ENCODE data around the gene RNU1-2.

The RNU1-2 gene

DNA sequence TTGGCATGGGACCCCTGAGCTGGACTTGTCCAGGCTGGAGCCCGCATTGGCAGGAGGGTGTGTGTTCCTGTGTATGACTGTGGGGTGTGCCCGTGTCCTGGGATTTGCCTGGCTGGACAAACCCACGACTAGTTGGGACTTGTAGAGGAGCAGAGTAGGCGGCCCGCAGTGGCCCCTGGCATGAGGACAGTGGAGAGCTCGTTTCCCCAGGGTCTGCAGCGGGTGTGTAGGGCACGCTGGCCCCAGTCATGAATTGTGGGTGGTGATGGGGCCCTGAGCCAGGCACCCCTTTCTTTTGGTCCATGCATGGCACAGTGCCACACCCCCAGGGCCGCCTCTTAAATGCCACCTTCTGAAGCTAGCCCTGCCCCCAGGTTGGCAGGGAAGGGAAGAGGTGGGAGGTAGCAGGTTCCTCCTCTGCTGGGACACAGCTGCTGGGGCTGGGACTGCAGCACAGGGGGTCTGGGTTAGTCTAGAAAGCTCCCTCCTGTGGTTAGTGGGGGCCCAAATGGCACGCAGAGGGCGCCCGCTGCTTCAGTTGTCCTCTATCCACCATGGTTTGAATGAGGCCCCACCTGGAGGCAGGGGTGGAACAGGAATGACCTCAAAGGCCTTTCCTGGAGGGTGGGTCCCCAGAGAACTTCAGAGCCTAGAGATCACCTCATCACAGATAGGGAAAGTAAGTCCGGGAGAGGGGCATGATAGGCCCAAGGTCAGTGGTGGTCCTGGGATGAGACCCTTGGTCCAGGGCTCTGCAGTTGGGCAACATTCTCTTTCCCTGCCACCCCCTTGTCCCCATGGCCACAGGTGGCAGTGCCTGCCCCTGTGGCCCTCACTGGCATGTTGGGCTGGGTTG is 30.1 kb downstream of the RNU1-2 start:
- Histone ChIP-seq H3K9me2 (replicated peaks; ENCODE audit: insufficient read depth, low read length) (no peaks in the 10 kb centered on the region), H3K9ac (ENCODE audit: low read length) (no peak overlapping the region), H3K27me3 (replicated peaks; ENCODE audit: insufficient read depth, low read length) (no peaks in the 10 kb centered on the region), H3K36me3 (replicated peaks; ENCODE audit: insufficient read depth, low read length) (no peaks in the 10 kb centered on the region), H3K9me3 (replicated peaks; ENCODE audit: insufficient read depth, low read length) (no peaks in the 10 kb centered on the region), H3K27ac (ENCODE audit: low read length) (no peak overlapping the region), H2AFZ (ENCODE audit: low read length) (no peak overlapping the region), H3K4me1 (ENCODE audit: low read length) (peaks cover 5% of the 10 kb centered on the region; the same call in 1 of the 2 replicates), H3F3A (ENCODE audit: insufficient read depth, low read length) (no peaks in the 10 kb centered on the region), H3K4me2 (ENCODE audit: low read depth, low read length) (no peak overlapping the region), H3K79me2 (ENCODE audit: low read length) (no peaks in the 10 kb centered on the region), H3K4me3 (ENCODE audit: low read length) (no peak overlapping the region), H4K20me1 (ENCODE audit: insufficient read depth, low read length) (no peaks in the 10 kb centered on the region)
- TF ChIP-seq EZH2phosphoT487 (IDR thresholded peaks at IDR 0.05; ENCODE audit: low read length) (no peak), CTCF (IDR thresholded peaks at IDR 0.05; ENCODE audit: low read length) (no peak), EZH2 (optimal IDR thresholded peaks at IDR 0.05; ENCODE audit: low read depth, low read length) (no peak)
- no peak for DNase-seq

GRCh38 chr1:16926491-16927073 is 30.8 kb downstream of the RNU1-2 start:
- H3K4me2 ChIP-seq (ENCODE audit: low read depth, low read length) = no peak overlapping the region
- no peak for DNase-seq
- H3K27me3 ChIP-seq (replicated peaks; ENCODE audit: insufficient read depth, low read length) = no peaks in the 10 kb centered on the region
- H2AFZ ChIP-seq (ENCODE audit: low read length) = no peak overlapping the region
- no peaks in the 10 kb centered on the region for H3F3A ChIP-seq (ENCODE audit: insufficient read depth, low read length)
- no peaks in the 10 kb centered on the region for H4K20me1 ChIP-seq (ENCODE audit: insufficient read depth, low read length)
- H3K4me1 ChIP-seq (ENCODE audit: low read length) = peaks cover 5% of the 10 kb centered on the region; the same call in 1 of the 2 replicates
- TF ChIP-seq EZH2 (optimal IDR thresholded peaks at IDR 0.05; ENCODE audit: low read depth, low read length) (no peak), CTCF (IDR thresholded peaks at IDR 0.05; ENCODE audit: low read length) (no peak), EZH2phosphoT487 (IDR thresholded peaks at IDR 0.05; ENCODE audit: low read length) (no peak)
- no peaks in the 10 kb centered on the region for H3K36me3 ChIP-seq (replicated peaks; ENCODE audit: insufficient read depth, low read length)
- no peak overlapping the region for H3K9ac ChIP-seq (ENCODE audit: low read length)
- H3K9me2 ChIP-seq (replicated peaks; ENCODE audit: insufficient read depth, low read length) = no peaks in the 10 kb centered on the region
- H3K79me2 ChIP-seq (ENCODE audit: low read length) = no peaks in the 10 kb centered on the region
- no peak overlapping the region for H3K4me3 ChIP-seq (ENCODE audit: low read length)
- no peak overlapping the region for H3K27ac ChIP-seq (ENCODE audit: low read length)
- no peaks in the 10 kb centered on the region for H3K9me3 ChIP-seq (replicated peaks; ENCODE audit: insufficient read depth, low read length)

- Histone ChIP-seq H3F3A (ENCODE audit: insufficient read depth, low read length) (no peaks in the 10 kb centered on the region), H3K27me3 (replicated peaks; ENCODE audit: insufficient read depth, low read length) (no peaks in the 10 kb centered on the region), H3K27ac (ENCODE audit: low read length) (no peak overlapping the region), H3K4me1 (ENCODE audit: low read length) (peaks cover 5% of the 10 kb centered on the region; the same call in 1 of the 2 replicates), H3K4me2 (ENCODE audit: low read depth, low read length) (no peak overlapping the region), H2AFZ (ENCODE audit: low read length) (no peak overlapping the region), H3K9me3 (replicated peaks; ENCODE audit: insufficient read depth, low read length) (no peaks in the 10 kb centered on the region), H3K4me3 (ENCODE audit: low read length) (no peak overlapping the region), H4K20me1 (ENCODE audit: insufficient read depth, low read length) (no peaks in the 10 kb centered on the region), H3K9me2 (replicated peaks; ENCODE audit: insufficient read depth, low read length) (no peaks in the 10 kb centered on the region), H3K36me3 (replicated peaks; ENCODE audit: insufficient read depth, low read length) (no peaks in the 10 kb centered on the region), H3K79me2 (ENCODE audit: low read length) (no peaks in the 10 kb centered on the region), H3K9ac (ENCODE audit: low read length) (no peak overlapping the region)
- TF ChIP-seq EZH2 (optimal IDR thresholded peaks at IDR 0.05; ENCODE audit: low read depth, low read length) (no peak), CTCF (IDR thresholded peaks at IDR 0.05; ENCODE audit: low read length) (no peak), EZH2phosphoT487 (IDR thresholded peaks at IDR 0.05; ENCODE audit: low read length) (no peak)
- DNase-seq = no peak
These were observed 31.5 kb downstream of the RNU1-2 start for GRCh38 chr1:16927256-16927655.
